Subcutaneous adipose tissue (tissue), 4 donors: Measurements from ENCODE around the gene SLC24A3. TPM values are rescaled to one million over a fixed set of nuclear protein-coding genes. Genes with fewer than 3 reads are reported as not detected.

ENCODE experiments used
- CTCF ChIP-seq: fragments of 450-650 bp; IDR thresholded peaks from one replicate; pipeline ENCODE4 v1.5.1; 2016; ENCODE audit warnings: low read depth, mild to moderate bottlenecking, control low read depth, antibody characterized with exemption, moderate library complexity
- total RNA-seq, 4 donors: library from RNA; depleted of rRNA; stranded (reverse); fragments of >200 nt; gene quantifications; one replicate each; pipeline ENCODE4 v1.1.0, GENCODE V29; 2016

Gene SLC24A3
- total RNA-seq, 4 donors from 2014 or later: 4.6 to 12.2 (median 9.1) TPM

GRCh38 chr20:19423900-19424620 is 211.6 kb downstream of the SLC24A3 start:
- no peak for TF ChIP-seq CTCF

GRCh38 chr20:19426356-19426755 is 213.9 kb downstream of the SLC24A3 start:
- no peak for TF ChIP-seq CTCF

GRCh38 chr20:19427480-19427879 is 215.0 kb downstream of the SLC24A3 start:
- no peak for TF ChIP-seq CTCF

- TF ChIP-seq CTCF: no peak
Observed at GRCh38 chr20:19427913-19428312, 215.5 kb downstream of the SLC24A3 start.

- TF ChIP-seq CTCF: no peak
Observed at GRCh38 chr20:19428324-19428723, 215.9 kb downstream of the SLC24A3 start.

GRCh38 chr20:19429538-19429937 is 217.1 kb downstream of the SLC24A3 start:
- TF ChIP-seq CTCF: no peak

- TF ChIP-seq CTCF: no peak
Observed at GRCh38 chr20:19430641-19431315, 218.3 kb downstream of the SLC24A3 start.
